Loucy (cell line): ENCODE results near the gene MROH9.

ENCODE experiments used
- H2AFZ ChIP-seq: fragments of 200-600 bp; sonication (generic); 2 replicates; pipeline ENCODE4 v1.6.0; 2016; ENCODE audit warnings: antibody characterized with exemption, mild to moderate bottlenecking, low read length, moderate library complexity
- H3F3A ChIP-seq: fragments of 200-600 bp; 2 replicates; pipeline ENCODE4 v1.6.0; 2016; ENCODE audit warnings: antibody characterized with exemption, low read depth, mild to moderate bottlenecking
- H3K27me3 ChIP-seq: fragments of 200-600 bp; sonication (generic); 2 replicates; pipeline ENCODE4 v1.6.1; 2014; ENCODE audit warnings: low read length, mild to moderate bottlenecking; ENCODE audit not compliant: insufficient read depth, poor library complexity, severe bottlenecking
- H3K36me3 ChIP-seq: fragments of 200-600 bp; sonication (generic); 2 replicates; pipeline ENCODE4 v1.6.1; 2016; ENCODE audit warnings: low read length; ENCODE audit not compliant: insufficient read depth
- H3K4me1 ChIP-seq: fragments of 200-600 bp; sonication (generic); 2 replicates; pipeline ENCODE4 v1.5.1; 2014; ENCODE audit warnings: low read length, mild to moderate bottlenecking; ENCODE audit not compliant: insufficient read depth, poor library complexity, severe bottlenecking
- H3K4me2 ChIP-seq: fragments of 200-600 bp; sonication (generic); 2 replicates; pipeline ENCODE4 v1.6.0; 2014; ENCODE audit warnings: antibody characterized with exemption, low read length, low read depth, mild to moderate bottlenecking; ENCODE audit not compliant: poor library complexity, severe bottlenecking
- H3K4me3 ChIP-seq: fragments of 200-600 bp; sonication (generic); 2 replicates; pipeline ENCODE4 v1.5.1; 2014; ENCODE audit warnings: low read length, mild to moderate bottlenecking, mixed read lengths; ENCODE audit not compliant: poor library complexity, severe bottlenecking
- H3K79me2 ChIP-seq: fragments of 200-600 bp; sonication (generic); 2 replicates; pipeline ENCODE4 v1.6.1; 2014; ENCODE audit warnings: low read length; ENCODE audit not compliant: insufficient read depth
- H3K9ac ChIP-seq: fragments of 200-600 bp; sonication (generic); 2 replicates; pipeline ENCODE4 v1.6.0; 2014; ENCODE audit warnings: mild to moderate bottlenecking, low read depth, low read length, moderate library complexity; ENCODE audit not compliant: poor library complexity, severe bottlenecking
- H3K9me2 ChIP-seq: fragments of 200-600 bp; sonication (generic); replicated peaks from 2 replicates; pipeline ENCODE4 v1.6.1; 2016; ENCODE audit warnings: low read depth, low read length, mixed read lengths
- H3K9me3 ChIP-seq: fragments of 200-600 bp; sonication (generic); 2 replicates; pipeline ENCODE4 v1.6.1; 2014; ENCODE audit warnings: mild to moderate bottlenecking, antibody characterized with exemption, low read length, low read depth; ENCODE audit not compliant: insufficient read depth
- H4K20me1 ChIP-seq: fragments of 200-600 bp; sonication (generic); 2 replicates; pipeline ENCODE4 v1.6.0; 2014; ENCODE audit warnings: antibody characterized with exemption, low read length, mild to moderate bottlenecking; ENCODE audit not compliant: insufficient read depth, poor library complexity, severe bottlenecking
- EZH2phosphoT487 ChIP-seq: fragments of 200-600 bp; IDR thresholded peaks from 2 replicates; pipeline ENCODE4 v1.6.1; 2018; ENCODE audit warnings: antibody characterized with exemption, mild to moderate bottlenecking, moderate library complexity, borderline replicate concordance
- TF ChIP-seq, protein P1 (sequence below): fragments of 200-600 bp; sonication (generic); conservative IDR thresholded peaks from 2 replicates; pipeline ENCODE4 v1.5.1; 2014; ENCODE audit warnings: mild to moderate bottlenecking, antibody characterized with exemption, low read length

The MROH9 gene

DNA sequence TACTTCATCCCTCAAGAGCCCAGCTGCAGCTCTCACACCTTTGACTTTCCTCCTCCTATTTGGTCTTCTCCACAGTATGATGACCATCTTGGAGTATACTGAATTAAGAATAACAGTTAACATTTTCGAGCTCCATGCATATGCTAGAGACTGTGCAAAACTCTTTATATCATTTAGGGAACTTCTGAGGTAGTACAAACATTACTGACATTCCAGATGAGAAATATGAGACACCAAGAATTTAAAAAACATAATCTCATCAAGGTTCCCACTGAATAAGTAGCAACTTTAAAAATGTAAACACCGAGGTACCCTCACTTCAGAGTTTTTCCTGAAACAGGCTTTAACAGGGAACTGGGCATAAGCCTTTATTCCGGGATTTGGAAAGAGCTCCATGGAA is 178.0 kb downstream of the MROH9 start:
- no peaks in the 10 kb centered on the region for H3F3A ChIP-seq
- H2AFZ ChIP-seq: no peak overlapping the region
- H3K36me3 ChIP-seq: no peaks in the 10 kb centered on the region
- TF ChIP-seq, protein P1, sequence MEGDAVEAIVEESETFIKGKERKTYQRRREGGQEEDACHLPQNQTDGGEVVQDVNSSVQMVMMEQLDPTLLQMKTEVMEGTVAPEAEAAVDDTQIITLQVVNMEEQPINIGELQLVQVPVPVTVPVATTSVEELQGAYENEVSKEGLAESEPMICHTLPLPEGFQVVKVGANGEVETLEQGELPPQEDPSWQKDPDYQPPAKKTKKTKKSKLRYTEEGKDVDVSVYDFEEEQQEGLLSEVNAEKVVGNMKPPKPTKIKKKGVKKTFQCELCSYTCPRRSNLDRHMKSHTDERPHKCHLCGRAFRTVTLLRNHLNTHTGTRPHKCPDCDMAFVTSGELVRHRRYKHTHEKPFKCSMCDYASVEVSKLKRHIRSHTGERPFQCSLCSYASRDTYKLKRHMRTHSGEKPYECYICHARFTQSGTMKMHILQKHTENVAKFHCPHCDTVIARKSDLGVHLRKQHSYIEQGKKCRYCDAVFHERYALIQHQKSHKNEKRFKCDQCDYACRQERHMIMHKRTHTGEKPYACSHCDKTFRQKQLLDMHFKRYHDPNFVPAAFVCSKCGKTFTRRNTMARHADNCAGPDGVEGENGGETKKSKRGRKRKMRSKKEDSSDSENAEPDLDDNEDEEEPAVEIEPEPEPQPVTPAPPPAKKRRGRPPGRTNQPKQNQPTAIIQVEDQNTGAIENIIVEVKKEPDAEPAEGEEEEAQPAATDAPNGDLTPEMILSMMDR: no peak
- no peak for TF ChIP-seq EZH2phosphoT487
- H4K20me1 ChIP-seq: no peaks in the 10 kb centered on the region
- H3K4me2 ChIP-seq: no peak overlapping the region
- H3K9me2 ChIP-seq: no peaks in the 10 kb centered on the region
- no peaks in the 10 kb centered on the region for H3K79me2 ChIP-seq
- no peak overlapping the region for H3K4me3 ChIP-seq
- no peaks in the 10 kb centered on the region for H3K4me1 ChIP-seq
- H3K27me3 ChIP-seq: no peaks in the 10 kb centered on the region
- H3K9ac ChIP-seq: no peak overlapping the region
- no peaks in the 10 kb centered on the region for H3K9me3 ChIP-seq
